GM18867 (cell line): ENCODE data around the gene PUM2.
A peak's percentile ranks its signal among the peaks of the same experiment; 100 is the strongest.
"Not testable (repeated sequence)": the region's sequence is repeated elsewhere in the genome, so short reads cannot be mapped to it uniquely, and the experiment has no call there.

Experiments
- ATAC-seq: cut with Tn5 transposase; IDR thresholded peaks from one replicate; pipeline ENCODE4 v1.9.1; 2021; ENCODE audit warnings: mild to moderate bottlenecking, moderate library complexity; ENCODE audit not compliant: unreplicated experiment

Gene PUM2

GRCh38 chr2:20369366-20369765, 18.7 kb upstream of the PUM2 start:
- ATAC-seq: no peak

GRCh38 chr2:20368706-20369105, 18.1 kb upstream of the PUM2 start:
- ATAC-seq: no peak

DNA sequence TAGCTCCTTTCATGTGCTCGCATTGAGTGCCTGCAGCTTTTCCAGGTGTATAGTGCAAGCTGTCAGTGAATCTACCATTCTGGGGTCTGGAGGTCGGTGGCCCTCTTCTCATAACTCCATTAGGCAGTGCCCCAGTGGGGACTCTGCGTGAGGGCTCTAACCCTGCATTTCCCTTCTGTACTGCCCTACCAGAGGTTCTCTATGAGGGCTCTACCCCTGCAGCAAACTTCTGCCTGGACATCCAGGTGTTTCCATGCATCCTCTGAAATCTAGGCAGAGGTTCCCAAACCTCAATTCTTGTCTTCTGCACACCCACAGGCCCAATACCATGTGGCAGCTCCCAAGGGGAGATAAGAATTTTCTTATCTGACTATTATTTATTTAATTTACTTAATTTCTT, 17.3 kb upstream of the PUM2 start:
- not testable (repeated sequence) for ATAC-seq

- ATAC-seq: no peak
Observed at GRCh38 chr2:20366672-20367116, 16.1 kb upstream of the PUM2 start.

DNA sequence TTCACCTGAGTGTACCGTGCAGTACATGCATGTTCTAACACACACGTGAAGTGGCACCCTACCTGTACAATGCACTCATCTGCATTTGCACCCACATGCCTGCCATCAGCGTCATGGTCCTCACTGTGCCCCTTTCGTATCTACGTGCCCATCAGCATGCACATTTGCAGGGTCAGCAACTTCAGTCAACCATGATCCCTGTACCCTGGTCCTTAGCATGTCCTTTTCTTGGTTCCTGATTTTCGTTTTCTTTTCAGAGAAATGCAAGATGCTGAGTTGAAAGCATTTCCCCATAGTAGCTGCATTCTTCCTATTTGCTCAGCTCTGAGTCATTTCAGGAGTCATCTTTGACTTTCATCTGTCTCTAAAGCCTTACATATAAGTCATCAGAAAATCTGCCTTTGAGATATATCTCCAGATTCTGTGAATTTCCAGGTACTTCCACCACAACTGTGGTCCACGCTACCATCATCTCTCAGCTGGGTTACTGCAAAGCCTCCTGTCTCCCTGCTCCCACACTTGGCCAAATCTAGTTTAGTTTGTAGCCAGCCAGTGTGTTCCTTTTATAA, 14.7 kb upstream of the PUM2 start:
- peak; percentile 91 for ATAC-seq

GRCh38 chr2:20363578-20363977, 12.9 kb upstream of the PUM2 start:
- ATAC-seq: no peak

DNA sequence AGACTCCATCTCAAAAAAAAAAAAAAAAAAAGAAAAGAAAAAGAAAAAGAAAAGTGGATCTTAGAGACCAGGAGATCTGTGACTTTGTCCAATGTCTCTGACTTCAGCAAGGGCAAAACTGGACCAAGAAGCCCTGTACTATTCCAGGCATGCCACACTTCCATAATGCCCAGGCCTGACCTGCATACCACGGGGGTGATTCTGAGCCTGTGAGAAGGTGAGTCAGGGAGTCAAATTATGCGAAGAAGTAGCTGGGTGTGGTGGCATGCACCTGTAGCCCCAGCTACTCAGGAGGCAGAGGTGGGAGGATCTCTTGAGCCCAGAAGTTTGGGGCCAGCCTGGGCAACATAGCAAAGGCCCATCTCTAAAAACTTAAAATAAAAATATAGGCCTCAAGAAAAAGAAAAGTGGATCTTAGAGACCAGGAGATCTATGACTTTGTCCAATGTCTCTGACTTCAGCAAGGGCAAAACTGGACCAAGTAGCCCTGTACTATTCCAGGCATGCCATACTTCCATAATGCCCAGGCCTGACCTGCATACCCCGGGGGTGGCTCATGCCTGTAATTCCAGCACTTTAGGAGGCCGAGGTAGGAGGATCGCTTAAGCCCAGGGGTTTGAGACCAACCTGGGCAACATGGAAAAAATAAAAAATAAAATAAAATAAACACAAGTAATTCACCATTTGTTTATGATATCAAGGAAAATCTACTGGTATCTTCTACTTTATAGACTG, 12.2 kb upstream of the PUM2 start:
- ATAC-seq: no peak

- ATAC-seq: no peak
Observed at GRCh38 chr2:20361893-20362292, 11.2 kb upstream of the PUM2 start.

- no peak for ATAC-seq
Observed at GRCh38 chr2:20359096-20359495, 8.5 kb upstream of the PUM2 start.

DNA sequence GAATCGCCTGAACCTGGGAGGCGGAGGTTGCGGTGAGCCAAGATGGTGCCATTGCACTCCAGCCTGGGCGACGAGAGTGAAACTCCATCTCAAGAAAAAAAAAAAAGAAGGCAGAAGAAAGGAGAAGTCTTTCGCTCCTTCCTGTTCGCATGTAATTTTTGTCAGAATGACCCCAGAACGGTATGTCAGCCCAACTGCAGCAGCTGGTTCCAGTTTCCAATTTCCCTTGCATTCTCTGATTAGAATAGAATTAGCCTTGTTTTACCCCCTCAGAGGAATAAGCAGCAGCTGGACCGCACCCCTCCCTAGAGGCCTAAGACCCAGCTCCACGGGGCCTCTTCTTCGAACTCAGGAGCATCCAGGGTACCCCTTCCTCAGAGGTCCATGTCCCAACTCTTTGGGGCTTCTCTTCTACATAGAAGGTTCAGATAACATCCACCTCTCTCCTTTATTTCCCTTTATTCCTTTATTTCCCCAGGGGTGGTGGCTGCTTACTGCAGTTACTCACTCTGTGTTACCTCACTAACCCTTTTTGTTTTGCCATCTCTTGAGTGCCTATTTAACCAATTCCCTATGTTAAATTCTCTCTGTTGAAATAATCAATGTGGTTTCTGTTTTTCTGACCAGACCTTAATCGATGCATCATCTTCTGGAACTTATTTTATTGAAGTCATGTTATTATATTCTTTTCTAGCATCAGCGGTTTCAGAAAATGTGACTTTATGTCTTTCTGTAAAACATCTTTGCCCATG, 7.2 kb upstream of the PUM2 start:
- no peak for ATAC-seq

- ATAC-seq: no peak
Observed at GRCh38 chr2:20356042-20356441, 5.4 kb upstream of the PUM2 start.

- ATAC-seq: no peak
Observed at GRCh38 chr2:20355131-20355530, 4.5 kb upstream of the PUM2 start.

DNA sequence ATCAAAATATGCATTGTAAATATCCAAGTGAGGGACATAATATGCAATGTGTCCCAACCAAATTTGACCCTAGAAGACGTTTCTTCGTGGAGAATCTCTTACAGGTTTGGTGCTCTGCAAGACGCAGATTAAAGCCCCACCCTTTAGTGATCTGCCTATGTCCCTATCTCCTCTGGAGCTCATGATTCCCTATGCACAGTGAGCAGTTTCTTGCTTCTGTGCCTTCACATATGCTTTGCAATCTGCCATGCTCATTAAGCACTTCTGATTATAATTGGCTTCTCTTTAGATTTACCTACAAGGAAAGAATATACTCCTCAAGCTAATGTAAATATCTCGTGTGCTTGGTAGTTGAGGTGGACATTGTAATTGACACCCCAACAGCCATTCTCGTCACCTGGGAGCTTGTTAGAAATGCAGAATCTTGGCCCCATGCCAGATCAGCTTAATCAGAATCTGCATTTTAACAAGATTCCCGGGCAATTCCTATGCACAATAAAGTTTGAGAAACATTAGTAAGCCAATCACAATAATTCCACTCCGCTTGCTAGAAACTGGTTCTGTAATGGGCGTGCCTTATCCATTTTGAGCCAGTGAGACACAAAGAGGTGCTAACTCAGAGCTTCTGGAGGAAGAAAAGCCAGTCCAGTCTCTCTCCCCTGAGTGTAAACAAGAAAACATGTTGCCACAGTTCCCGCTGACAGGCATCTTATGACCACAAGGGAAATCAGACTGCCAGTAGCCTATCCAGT, 2.8 kb upstream of the PUM2 start:
- no peak for ATAC-seq

- ATAC-seq: no peak
Observed at GRCh38 chr2:20352581-20353216, 2.1 kb upstream of the PUM2 start.

DNA sequence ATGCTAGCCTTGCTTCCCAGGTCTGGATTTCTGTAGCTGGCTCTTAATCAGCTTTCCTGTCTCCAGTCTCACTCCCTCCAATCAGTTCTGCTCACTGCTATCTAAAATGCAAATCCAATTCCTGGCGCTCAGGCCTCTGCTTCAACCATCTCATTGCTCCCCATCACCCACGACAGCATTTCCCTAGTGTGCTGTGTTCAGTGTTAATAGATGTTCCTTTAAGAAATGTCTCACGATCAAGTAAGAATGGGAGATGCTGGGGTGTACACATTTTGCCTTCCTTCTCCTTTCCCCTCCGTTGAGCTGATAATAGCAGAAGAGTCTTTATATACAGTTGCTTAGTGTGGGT, 1.6 kb upstream of the PUM2 start:
- ATAC-seq: no peak

GRCh38 chr2:20351555-20352229, 1.0 kb upstream of the PUM2 start:
- no peak for ATAC-seq

DNA sequence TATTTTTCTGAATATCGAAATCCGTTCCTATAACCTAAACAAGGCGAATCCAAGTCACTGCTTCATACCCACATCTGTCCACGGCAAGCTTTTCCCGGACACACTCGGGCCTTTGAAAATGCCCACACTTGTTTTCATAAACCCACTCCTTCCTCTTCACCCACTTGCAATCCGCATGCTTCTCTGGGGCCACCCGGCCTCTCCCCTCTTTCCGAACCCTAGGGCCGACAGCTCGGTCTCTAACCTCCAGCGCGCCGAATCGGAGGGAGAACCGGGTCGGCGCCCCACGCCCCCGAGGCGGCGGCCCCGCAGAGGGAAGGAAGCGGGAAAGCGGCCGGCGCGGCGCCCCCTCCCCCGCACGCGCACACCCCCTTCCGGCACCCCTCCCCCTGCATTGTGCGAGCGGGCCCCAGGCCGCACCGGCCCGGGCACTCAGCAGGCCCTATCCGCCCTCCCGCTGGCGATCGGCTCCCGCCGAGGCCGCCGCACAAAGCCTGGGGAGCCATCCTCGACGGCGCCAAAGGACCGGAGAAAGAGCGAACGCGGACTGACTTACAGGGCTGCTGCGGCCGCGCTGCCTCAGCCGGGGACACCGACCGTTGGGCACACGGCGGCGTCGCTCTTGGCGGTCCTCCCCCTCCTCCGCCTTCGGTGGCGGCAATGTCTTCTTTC, 467 bp downstream of the PUM2 start:
- peak; percentile 22 for ATAC-seq

GRCh38 chr2:20349513-20349921, 1.1 kb downstream of the PUM2 start:
- no peak for ATAC-seq

- ATAC-seq: no peak
Observed at GRCh38 chr2:20348542-20348941, 2.1 kb downstream of the PUM2 start.
